NCI-H345 treated with DMSO at 0.1 percent for 48 hours (cell line): Measurements from ENCODE around the gene HAGHL.

Experiments
- DNase-seq: peaks from one replicate; lab custom pipeline; 2025; ENCODE audit not compliant: unreplicated experiment; lab: John Stamatoyannopoulos, UW

Gene HAGHL

GRCh38 chr16:726438-727290, at the start of gene HAGHL, which contains the start of gene CCDC78:
Gene HAGHL, plus strand, starts transcription at chr16:727106. Its CDS starts 404 bp downstream, at chr16:727510.
Gene CCDC78, minus strand, starts transcription at chr16:726443. Its CDS starts 76 bp downstream, at chr16:726367.
- DNase-seq: no peak

GRCh38 chr16:677316-678190, 49.4 kb upstream of the HAGHL start:
- peak; percentile 61 for DNase-seq

- no peak for DNase-seq
Observed at GRCh38 chr16:678209-678857, 48.6 kb upstream of the HAGHL start.

DNA sequence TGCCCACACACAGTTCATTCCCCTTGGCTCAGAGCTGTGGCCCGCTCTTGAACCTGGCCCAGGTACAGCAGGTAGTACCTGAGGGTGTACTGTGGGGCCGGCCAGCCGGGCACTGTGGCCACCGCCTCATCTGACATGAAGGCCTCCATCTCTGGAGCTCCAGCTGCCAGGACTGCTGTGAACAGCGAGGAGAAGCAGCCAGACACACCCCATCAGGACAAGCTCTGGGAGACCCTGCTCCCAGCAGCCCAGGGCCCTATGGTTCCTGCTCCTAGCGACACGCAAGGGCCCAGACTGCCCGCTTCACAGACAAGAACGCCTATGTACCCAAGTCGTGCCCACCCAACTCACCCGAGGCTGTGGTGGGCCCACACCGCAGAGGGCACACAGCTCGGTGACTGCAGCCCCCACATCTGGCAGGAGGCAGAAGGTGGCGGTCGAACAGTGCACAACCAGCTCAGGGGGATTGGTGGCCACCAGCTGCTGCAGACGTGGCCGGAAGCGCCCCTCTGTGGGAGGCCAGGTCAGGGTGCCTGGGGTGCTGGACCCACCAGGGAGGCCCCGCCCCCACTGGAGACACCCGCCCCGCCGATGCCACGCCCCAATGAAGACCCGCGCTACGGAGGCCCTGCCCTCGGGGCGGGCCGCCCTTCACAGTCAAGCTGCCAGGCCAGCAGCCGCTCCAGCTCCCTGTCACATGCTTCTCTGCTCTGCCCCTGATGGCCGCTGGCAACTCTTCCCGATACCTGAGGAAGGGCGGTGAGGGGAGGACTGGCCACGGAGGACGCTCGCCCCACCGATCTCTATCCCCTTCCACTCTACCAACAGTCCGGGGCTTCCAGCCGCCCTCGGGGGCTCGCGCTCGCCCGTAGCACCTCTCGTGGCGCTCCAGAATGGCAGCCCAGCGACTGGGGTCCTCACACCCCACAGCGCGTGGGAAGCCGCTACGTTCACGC, 47.8 kb upstream of the HAGHL start:
- DNase-seq: peak; percentile 59

DNA sequence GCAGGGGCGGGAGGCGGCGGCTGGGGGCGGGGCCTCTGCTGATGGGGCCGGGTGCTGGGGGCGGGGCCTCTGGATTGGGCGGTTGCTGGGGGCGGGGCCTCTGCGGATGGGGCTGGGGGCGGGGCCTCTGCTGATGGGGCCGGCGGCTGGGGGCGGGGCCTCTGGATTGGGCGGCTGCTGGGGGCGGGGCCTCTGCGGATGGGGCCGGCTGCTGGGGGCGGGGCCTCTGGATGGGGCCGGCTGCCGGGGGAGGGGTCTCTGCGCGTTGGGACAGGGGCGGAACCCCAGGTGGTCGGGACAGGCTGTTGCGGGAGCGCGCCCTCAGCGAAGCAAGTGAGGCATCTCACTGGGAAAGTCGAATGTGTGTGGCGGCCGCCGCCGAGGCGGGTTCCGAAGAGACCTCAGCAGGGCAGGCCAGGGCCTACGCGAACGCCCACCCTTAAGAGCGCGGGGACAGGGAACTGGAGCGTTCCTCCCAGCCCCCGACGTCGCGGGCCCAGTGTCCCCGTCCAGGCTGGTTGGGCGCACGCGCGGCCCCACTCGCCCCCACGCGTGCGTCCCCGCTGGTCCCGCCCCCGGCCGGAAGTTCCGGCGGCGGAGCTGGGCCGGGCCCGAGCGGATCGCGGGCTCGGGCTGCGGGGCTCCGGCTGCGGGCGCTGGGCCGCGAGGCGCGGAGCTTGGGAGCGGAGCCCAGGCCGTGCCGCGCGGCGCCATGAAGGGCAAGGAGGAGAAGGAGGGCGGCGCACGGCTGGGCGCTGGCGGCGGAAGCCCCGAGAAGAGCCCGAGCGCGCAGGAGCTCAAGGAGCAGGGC, 46.9 kb upstream of the HAGHL start, which contains the start of gene STUB1:
Gene STUB1 (plus strand): TSS at position 597 of the 811 bp plus-strand sequence. CDS start 116 bp downstream, at position 713.
- DNase-seq: peak; percentile 86

GRCh38 chr16:680625-680945, 46.3 kb upstream of the HAGHL start:
- DNase-seq: no peak

- DNase-seq: no peak
Observed at GRCh38 chr16:680967-681745, 45.8 kb upstream of the HAGHL start.

- no peak for DNase-seq
Observed at GRCh38 chr16:681746-682427, 45.0 kb upstream of the HAGHL start.

DNA sequence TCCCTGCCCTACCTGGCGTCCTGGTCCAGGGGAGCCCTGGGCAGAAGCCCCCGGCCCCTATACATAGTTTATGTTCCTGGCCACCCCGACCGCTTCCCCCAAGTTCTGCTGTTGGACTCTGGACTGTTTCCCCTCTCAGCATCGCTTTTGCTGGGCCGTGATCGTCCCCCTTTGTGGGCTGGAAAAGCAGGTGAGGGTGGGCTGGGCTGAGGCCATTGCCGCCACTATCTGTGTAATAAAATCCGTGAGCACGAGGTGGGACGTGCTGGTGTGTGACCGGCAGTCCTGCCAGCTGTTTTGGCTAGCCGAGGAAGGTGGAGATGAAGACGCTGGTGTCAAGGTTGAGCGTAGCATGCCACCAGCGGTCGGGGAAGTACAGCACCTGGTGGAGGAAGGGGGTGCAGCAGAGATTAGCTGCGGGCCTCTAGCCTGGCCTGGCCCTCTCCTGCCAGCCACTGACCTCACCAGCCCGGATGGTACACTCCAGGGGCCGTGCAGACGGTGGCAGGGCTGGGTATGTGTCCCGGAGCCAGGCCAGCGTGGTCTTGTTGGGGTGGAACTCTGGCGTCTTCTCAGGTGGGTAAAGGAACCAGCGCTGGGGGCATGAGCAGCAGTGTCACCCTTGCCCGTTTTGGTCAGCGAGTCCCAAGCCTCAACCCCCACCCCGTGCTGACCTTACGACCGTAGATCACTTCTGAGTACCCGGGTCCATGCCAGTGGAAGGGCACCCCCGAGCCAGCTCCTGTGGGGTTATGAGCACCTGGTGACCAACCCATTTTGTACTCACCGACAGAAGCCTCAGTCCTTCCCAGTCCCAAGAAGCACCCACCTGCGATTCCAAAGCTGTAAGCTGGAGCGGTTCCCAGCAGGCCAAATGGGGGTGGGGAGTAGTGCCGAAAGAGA, 44.2 kb upstream of the HAGHL start:
- DNase-seq: no peak

- DNase-seq: no peak
Observed at GRCh38 chr16:683396-684070, 43.4 kb upstream of the HAGHL start.

- peak; percentile 92 for DNase-seq
Observed at GRCh38 chr16:684071-684794, 42.7 kb upstream of the HAGHL start, which contains the start of gene JMJD8. Gene JMJD8, minus strand, starts transcription at chr16:684334. Its CDS starts 15 bp downstream, at chr16:684319.

DNA sequence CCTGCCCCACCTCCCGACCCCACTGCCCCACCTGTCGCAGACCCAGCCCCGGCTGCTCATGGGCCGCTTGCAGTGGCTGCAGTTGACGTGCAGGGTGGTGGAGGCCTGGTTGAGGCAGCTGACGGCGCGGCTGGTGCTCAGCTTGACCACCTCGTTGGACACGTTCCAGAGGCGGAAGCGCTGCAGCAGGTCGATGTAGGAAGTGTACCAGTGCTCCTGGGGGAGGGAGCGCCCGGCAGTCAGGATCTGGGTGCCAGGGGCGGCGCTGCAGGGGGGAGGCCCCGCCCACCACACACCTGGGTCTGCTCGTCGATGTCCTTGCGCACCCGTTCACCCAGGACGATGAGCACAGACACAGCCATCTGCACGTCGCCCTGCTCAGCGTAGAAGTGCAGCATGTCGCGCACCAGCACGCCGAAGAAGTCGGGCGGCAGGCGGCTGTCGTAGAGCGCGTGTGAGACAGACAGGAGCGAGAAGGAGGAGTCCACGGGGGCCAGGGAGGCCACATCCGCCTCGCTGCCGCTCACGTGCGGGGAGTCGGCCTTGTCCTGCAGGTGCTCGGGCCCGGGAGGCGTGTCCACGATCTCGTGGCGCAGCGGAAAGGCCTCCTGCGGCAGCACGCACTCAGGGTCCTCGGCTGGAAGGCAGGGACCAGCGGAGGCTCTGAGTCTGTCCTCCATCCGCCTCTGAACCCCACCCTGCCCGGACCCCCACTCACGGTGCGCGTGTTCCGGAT, 41.8 kb upstream of the HAGHL start:
- peak; percentile 66 for DNase-seq

DNA sequence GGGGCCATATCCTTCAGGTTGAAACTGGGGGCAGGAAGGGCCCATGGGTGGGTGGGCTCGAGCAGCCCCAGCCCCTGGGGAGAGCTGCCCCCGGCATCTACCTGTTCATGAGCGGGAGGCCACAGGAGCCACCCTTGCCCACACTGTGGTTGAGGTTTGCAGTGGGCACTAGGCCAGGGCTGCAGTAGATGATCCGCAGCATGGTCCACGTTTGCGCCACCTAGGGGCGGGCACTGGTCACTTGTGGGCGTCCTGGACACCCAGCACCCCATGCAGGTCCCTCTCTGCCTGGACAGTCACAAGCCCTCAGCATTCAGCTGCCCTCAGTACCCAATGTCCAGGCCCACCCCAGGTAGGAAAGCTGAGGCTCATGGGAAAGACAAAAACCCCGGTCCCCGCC, 40.9 kb upstream of the HAGHL start:
- DNase-seq: no peak

- DNase-seq: no peak
Observed at GRCh38 chr16:686459-687260, 40.2 kb upstream of the HAGHL start.
